NT2/D1 (cell line): ENCODE measurements around the gene HS1BP3.

ENCODE experiments used
- YY1 ChIP-seq: IDR thresholded peaks from 2 replicates; pipeline ENCODE4 v1.6.1; 2011; ENCODE audit not compliant: insufficient read length, insufficient read depth
- ZNF274 ChIP-seq: IDR thresholded peaks from 2 replicates; pipeline ENCODE4 v1.6.1; 2011; ENCODE audit warnings: mild to moderate bottlenecking, low read depth, low read length

GRCh38 chr2:20626392-20626697 is 24.6 kb downstream of the HS1BP3 start:
- TF ChIP-seq YY1 (no peak), ZNF274 (no peak)
